Fibroblast of skin of left biceps (primary cell): ENCODE measurements around the gene ACOT6.
"Not testable (repeated sequence)": the region's sequence is repeated elsewhere in the genome, so short reads cannot be mapped to it uniquely, and the experiment has no call there.

Experiments used
- DNase-seq, 2 experiments: peaks; one replicate each; pipeline ENCODE4 v3.0.0-alpha.2; 2013; ENCODE audit warnings: low read depth in 2 of 2

Gene ACOT6

GRCh38 chr14:73645248-73645610 is 32.9 kb downstream of the ACOT6 start:
- DNase-seq: no peak

- DNase-seq: no peak
These were observed 38.7 kb downstream of the ACOT6 start for GRCh38 chr14:73651005-73651404.

GRCh38 chr14:73655851-73656250 is 43.5 kb downstream of the ACOT6 start:
- no peak for DNase-seq

- DNase-seq: not testable (repeated sequence)
These were observed 46.9 kb downstream of the ACOT6 start for GRCh38 chr14:73659202-73659601.

- DNase-seq: no peak
These were observed 48.2 kb downstream of the ACOT6 start for GRCh38 chr14:73660511-73660910.

- DNase-seq: no peak
These were observed 49.6 kb downstream of the ACOT6 start for GRCh38 chr14:73661872-73662271.

- DNase-seq: peak; percentile 78 to 81
These were observed 50.2 kb downstream of the ACOT6 start for GRCh38 chr14:73662487-73662943.

- no peak for DNase-seq
These were observed 51.4 kb downstream of the ACOT6 start for GRCh38 chr14:73663548-73664212.

GRCh38 chr14:73665130-73665529 is 52.8 kb downstream of the ACOT6 start:
- no peak for DNase-seq

- DNase-seq: no peak
These were observed 54.3 kb downstream of the ACOT6 start for GRCh38 chr14:73666583-73666982.

- no peak for DNase-seq
These were observed 55.5 kb downstream of the ACOT6 start for GRCh38 chr14:73667854-73668253.
